T-helper 2 cell treated with Interferon-gamma antibody and Interleukin-4, amounts not matched to agents 5 μg/mL and 100 μg/mL, for 36 hours (primary cell): ENCODE measurements around the gene SLC2A9.

ENCODE experiments used
- DNase-seq: peaks from one replicate; pipeline ENCODE4 v3.0.0; 2021; ENCODE audit warnings: low spot score
- H3K27ac Mint-ChIP-seq: one replicate; pipeline ENCODE4 v1.8.0; 2021; ENCODE audit warnings: mild to moderate bottlenecking, mixed read lengths
- H3K27me3 Mint-ChIP-seq: one replicate; pipeline ENCODE4 v1.8.0; 2021; ENCODE audit warnings: low read depth, mixed read lengths
- H3K36me3 Mint-ChIP-seq: one replicate; pipeline ENCODE4 v1.8.0; 2021; ENCODE audit warnings: low read depth, mixed read lengths
- H3K4me1 Mint-ChIP-seq: one replicate; pipeline ENCODE4 v1.8.0; 2021; ENCODE audit warnings: low read depth, mixed read lengths
- H3K4me3 Mint-ChIP-seq: one replicate; pipeline ENCODE4 v1.8.0; 2022; ENCODE audit warnings: mild to moderate bottlenecking, moderate library complexity, mixed read lengths
- H3K9me3 Mint-ChIP-seq: one replicate; pipeline ENCODE4 v1.8.0; 2021; ENCODE audit warnings: mixed read lengths

Gene SLC2A9

DNA sequence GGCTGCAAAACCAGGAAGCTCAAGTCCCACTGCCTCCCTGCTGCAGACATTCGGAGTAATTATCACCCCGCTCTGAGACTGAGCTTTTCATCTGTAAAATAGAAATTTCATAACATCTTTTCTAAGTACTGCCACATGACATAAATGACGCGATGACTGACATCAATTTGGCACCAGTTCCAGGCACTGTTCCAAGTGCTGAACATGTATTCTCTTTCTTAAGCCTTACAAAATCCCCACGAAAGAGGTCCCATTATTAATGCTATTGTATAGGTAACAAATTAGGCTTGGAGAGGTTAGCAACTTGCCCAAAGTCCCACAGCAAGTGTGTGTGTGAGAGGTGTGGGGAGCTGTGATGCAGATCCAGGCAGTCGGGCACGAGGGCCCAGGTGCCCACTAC, 56.4 kb downstream of the SLC2A9 start:
- Mint-ChIP-seq H3K27me3 (no peaks in the 10 kb centered on the region), H3K27ac (no peak overlapping the region), H3K4me1 (peaks cover 12% of the 10 kb centered on the region), H3K36me3 (peaks cover 11% of the 10 kb centered on the region), H3K4me3 (no peak overlapping the region), H3K9me3 (peaks cover 22% of the 10 kb centered on the region)
- DNase-seq: no peak

DNA sequence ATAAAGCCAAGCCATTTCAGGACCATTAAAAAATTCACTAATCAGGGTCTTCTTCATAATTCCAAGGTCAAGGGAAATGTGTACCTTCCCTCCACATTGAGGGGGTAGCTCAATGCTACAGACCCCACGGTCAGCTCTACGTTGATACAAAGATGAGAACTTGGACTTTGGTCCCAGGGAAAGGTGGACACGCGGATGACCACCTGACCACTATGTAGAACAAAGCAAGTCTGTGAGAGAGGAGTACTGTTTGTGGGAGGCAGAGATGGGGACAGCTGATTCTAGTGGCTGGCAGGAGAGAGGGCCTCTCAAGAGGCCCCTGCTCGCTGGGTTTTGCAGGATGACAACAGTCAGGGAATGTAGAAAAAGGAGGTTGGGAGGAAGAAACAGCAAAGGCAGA, 58.0 kb downstream of the SLC2A9 start:
- Mint-ChIP-seq H3K36me3 (peaks cover 2% of the 10 kb centered on the region), H3K9me3 (peaks cover 11% of the 10 kb centered on the region), H3K27me3 (no peaks in the 10 kb centered on the region), H3K27ac (peak overlapping the region; percentile 15), H3K4me3 (no peak overlapping the region), H3K4me1 (peaks cover 6% of the 10 kb centered on the region)
- DNase-seq: no peak

DNA sequence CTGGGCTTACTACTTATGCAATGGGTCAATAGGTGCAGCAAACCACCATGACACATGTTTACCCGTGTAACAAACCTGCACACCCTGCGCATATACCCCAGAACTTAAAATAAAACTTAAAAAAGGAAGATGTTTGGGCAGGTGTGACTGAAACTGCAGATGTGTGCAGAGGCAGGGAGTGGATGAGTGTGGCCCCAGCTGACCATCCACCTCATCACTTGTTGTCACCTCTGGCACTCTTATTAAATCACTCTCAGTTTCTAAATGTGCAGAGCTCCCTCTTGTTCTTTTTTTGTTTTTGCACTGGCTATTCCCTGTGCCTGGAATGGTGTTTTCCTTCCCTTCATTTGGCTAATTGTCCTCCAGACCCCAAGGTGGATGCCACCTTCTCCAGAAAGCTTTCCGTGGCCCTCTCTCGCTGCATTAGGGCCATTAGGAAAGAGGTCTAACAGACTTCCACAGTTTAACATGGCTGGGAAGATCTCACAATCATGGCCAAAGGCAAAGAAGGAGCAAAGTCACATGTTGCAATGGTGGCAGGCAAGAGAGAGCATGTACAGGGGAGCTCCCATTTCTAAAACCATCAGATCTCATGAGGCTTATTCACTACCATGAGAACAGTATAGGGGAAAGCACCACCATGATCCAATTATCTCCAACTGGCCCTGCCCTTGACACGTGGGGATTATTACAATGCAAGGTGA, 58.5 kb downstream of the SLC2A9 start:
- H3K4me3 Mint-ChIP-seq: no peak overlapping the region
- H3K9me3 Mint-ChIP-seq: peaks cover 7% of the 10 kb centered on the region
- H3K27me3 Mint-ChIP-seq: no peaks in the 10 kb centered on the region
- no peak for DNase-seq
- no peaks in the 10 kb centered on the region for H3K36me3 Mint-ChIP-seq
- peaks cover 6% of the 10 kb centered on the region for H3K4me1 Mint-ChIP-seq
- H3K27ac Mint-ChIP-seq: no peak overlapping the region

DNA sequence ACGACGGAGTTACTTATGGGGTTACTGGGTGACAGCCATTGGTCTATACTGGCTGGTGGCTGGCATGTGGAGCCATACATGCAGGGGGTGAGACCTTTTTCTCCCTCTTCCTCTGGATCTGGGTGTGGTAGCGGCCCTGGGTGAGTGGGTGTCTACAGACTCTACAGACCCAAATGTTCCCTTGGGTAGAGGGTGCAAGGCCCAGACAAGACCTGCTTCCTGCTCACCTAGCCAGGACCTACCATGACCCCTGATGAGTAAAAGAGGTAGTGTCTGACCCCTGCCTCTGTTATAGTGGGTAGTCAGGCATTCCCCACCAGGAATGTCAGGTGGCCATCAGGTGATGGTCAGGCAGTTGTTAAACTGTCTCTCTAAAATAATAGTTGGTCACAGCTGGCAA, 66.8 kb downstream of the SLC2A9 start:
- no peak overlapping the region for H3K27ac Mint-ChIP-seq
- H3K4me1 Mint-ChIP-seq: no peaks in the 10 kb centered on the region
- no peak for DNase-seq
- no peaks in the 10 kb centered on the region for H3K9me3 Mint-ChIP-seq
- H3K4me3 Mint-ChIP-seq: no peak overlapping the region
- H3K36me3 Mint-ChIP-seq: no peaks in the 10 kb centered on the region
- H3K27me3 Mint-ChIP-seq: peaks cover 4% of the 10 kb centered on the region

DNA sequence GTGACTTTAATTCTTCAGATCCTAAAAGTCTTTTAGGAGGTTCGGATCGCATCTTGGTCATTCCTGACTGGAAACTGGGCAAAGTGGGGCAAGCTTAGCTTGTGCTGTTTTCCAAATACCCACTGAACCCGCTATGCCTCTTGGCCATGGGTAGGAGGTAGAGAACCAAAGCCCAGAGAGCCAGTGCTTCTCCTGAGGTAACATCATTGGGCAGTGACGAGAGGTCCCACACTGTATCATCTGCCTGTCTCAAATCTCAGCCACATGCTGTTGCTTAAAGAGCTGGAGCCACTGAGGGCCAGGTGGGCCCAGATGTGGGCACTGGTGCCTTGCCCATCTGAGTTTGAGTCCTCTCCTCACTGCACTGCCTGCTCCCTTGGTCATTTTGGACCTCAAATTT, 68.2 kb downstream of the SLC2A9 start:
- Mint-ChIP-seq H3K4me3 (no peak overlapping the region), H3K9me3 (no peaks in the 10 kb centered on the region), H3K27ac (no peak overlapping the region), H3K27me3 (peaks cover 4% of the 10 kb centered on the region), H3K4me1 (no peaks in the 10 kb centered on the region), H3K36me3 (no peaks in the 10 kb centered on the region)
- DNase-seq: no peak

DNA sequence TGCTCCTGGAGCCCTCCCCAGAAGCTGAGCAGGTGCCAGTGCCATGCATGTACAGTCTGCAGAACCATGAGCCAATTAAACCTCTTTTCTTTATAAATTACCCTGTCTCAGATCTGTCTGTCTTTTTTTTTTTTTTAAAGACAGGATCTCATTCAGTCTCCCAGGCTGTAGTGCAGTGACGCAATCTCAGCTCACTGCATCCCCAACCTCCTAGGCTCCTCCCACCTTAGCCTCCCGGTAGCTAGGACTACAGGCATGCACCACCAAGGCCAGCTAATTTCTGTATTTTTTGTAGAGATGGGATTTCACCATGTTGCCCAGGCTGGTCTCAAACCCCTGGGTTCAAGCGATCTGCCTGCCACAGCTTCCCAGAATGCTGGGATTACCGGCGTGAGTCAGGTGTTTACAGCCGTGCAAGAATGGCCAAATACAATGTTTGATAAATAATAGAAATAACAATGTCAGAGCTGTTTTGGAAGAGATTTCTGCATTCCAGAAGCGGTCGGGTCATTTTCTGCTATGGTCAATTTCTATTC, 68.8 kb downstream of the SLC2A9 start:
- Mint-ChIP-seq H3K36me3 (no peaks in the 10 kb centered on the region), H3K4me3 (no peak overlapping the region), H3K27me3 (peaks cover 4% of the 10 kb centered on the region), H3K27ac (no peak overlapping the region), H3K9me3 (no peaks in the 10 kb centered on the region), H3K4me1 (no peaks in the 10 kb centered on the region)
- DNase-seq: no peak

DNA sequence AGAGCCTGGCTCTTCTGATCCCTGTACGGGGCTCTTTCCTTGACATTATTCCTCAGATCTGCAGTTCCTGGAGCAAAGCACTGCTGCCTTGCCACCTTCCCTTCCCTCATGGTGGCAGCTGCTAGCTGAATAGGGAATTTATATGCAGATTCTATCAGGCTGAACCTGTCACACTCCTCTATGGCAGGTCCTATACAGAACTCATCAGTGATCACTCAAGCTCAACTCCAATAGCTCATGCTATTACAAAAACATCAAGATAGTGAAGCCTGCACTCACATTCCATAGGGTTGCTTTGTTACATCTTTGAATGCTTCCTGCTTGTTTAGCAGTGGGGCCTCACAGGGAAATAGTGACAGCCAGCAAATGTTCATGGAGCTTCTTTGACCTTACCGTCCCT, 71.7 kb downstream of the SLC2A9 start:
- H3K27ac Mint-ChIP-seq: no peak overlapping the region
- peaks cover 4% of the 10 kb centered on the region for H3K27me3 Mint-ChIP-seq
- H3K4me3 Mint-ChIP-seq: no peak overlapping the region
- DNase-seq: no peak
- no peaks in the 10 kb centered on the region for H3K36me3 Mint-ChIP-seq
- no peaks in the 10 kb centered on the region for H3K9me3 Mint-ChIP-seq
- H3K4me1 Mint-ChIP-seq: no peaks in the 10 kb centered on the region

DNA sequence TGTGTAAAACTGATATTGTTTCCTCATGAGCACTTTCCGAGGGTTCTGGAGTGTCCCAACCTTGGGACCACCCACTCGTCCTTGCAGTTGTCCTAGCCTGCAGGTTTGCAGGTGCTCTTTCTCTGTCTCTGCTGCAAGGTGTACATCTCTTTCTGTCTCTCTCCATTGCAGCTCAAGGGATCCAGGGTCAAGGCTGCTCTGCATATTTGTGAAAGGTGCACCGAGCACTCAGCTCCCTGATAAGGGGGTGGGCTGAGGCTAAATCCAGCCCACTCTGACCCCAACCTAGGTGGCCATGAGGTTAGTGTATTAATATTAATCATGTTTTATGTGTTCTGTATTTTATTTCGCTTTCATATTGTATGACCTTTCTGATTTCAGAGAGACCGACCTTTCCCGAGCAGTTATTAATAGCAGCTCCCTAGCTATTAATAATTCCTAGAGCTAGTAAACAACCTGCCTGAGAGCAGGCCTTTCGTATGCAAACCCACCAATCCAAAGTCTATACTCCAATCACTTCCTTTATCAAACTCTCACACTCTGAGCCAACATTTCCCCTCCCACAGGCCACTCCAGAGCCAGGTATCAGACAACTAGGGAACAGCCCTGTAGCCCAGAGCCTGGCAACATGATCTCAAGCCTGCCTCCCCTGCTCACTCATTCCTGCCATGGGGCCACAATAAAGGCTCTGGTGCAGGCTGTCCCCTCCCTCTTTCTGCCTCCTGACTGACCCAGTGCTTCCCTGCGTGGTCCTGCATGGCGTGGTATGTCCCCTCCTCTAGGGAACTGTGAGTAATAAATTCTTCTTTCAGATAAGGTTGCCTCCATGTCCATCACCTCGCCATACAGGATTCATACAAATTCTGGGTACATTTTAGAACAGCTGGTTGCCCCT, 73.9 kb downstream of the SLC2A9 start:
- Mint-ChIP-seq H3K27ac (no peak overlapping the region), H3K9me3 (no peaks in the 10 kb centered on the region), H3K4me1 (no peaks in the 10 kb centered on the region), H3K36me3 (no peaks in the 10 kb centered on the region), H3K4me3 (no peak overlapping the region), H3K27me3 (peaks cover 4% of the 10 kb centered on the region)
- DNase-seq: no peak

DNA sequence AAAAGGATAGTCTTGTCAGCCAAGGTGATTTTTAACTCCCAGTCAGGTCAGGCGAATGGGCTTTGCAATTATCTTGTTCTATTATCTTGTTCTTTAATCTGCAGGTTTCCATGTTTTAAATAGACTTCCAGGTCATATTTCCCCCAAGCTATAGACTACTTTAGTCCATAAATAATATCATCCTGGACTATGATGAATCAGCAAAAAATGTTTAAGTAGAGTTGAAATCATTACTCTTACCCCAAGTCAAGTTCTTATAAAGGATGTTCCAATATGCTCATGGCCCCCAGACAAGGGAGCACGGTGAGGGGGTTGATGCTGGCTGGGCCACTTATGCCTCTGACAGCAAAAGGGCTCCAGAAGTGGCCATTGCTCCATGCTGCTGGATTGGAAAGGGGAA, 75.1 kb downstream of the SLC2A9 start:
- H3K27ac Mint-ChIP-seq: no peak overlapping the region
- H3K4me1 Mint-ChIP-seq: no peaks in the 10 kb centered on the region
- no peaks in the 10 kb centered on the region for H3K36me3 Mint-ChIP-seq
- no peak overlapping the region for H3K4me3 Mint-ChIP-seq
- peaks cover 2% of the 10 kb centered on the region for H3K27me3 Mint-ChIP-seq
- H3K9me3 Mint-ChIP-seq: no peaks in the 10 kb centered on the region
- no peak for DNase-seq

DNA sequence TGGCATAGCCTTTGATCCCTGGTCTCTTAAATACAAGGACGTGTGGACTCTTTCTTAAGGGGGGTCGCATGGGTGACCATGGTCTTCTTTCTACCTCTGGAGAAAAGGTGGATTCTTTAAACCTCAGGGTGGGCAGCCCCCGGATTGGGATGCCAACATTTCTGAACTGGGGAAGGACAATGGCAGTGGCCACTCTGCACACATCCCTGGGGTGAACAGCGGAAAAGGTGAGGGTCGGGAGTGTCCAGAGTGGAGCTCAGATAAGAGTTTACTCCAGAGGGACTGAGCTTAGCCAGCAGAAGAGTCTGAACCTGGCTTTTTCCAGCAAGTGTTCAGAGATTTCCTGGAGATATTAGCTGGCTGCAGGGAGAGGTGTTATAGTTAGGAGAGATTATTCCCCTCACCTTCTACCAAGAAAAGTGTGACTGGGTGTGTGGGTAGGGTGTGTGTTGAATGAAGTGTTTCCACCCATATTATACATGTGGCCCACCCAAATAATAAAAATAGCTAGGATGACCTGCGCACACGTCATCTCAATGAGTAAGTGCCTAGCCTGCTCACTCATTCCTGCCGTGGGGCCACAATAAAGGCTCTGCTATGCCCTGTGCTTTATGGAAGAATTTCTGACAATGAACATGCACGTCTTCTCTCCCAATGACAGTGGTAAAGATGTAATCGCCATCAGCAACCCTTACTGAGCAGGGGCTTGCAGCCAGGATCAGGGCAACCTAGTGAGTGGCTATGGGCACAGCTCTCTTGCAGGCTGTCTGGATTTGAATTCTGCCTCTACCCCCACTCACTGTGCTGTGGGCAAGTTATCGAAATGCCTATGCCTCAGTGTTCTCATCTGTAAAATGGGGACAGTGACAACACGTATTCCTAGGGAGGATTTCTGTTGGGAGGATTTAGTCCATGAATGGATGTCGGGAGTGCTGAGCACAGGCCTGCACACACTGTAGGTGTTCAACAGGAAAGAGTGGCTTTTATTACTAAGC, 76.6 kb downstream of the SLC2A9 start:
- no peak for DNase-seq
- Mint-ChIP-seq H3K4me3 (no peak overlapping the region), H3K27ac (no peak overlapping the region), H3K9me3 (no peaks in the 10 kb centered on the region), H3K4me1 (no peaks in the 10 kb centered on the region), H3K36me3 (no peaks in the 10 kb centered on the region), H3K27me3 (no peaks in the 10 kb centered on the region)

DNA sequence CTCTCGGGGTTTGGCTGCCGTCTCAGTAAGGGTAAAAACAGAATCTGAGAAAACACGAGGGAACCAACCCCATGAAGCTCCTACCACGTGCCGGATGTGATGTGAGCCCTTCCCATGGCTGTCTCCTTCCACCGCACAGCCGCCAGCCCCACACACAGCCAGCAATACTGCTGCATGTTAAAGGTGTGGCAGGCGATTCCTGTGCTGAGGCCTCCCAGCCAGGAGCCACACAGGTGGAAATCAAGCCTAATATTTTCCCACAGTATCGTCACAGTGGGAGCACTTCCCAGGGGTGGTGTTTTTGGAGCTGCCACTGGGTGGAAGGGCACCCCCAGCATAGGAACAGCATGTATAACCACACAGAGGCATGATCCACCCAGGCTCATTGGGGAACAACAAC, 77.5 kb downstream of the SLC2A9 start:
- no peak overlapping the region for H3K4me3 Mint-ChIP-seq
- H3K4me1 Mint-ChIP-seq: no peaks in the 10 kb centered on the region
- H3K27me3 Mint-ChIP-seq: no peaks in the 10 kb centered on the region
- H3K27ac Mint-ChIP-seq: no peak overlapping the region
- H3K9me3 Mint-ChIP-seq: no peaks in the 10 kb centered on the region
- H3K36me3 Mint-ChIP-seq: no peaks in the 10 kb centered on the region
- DNase-seq: no peak

DNA sequence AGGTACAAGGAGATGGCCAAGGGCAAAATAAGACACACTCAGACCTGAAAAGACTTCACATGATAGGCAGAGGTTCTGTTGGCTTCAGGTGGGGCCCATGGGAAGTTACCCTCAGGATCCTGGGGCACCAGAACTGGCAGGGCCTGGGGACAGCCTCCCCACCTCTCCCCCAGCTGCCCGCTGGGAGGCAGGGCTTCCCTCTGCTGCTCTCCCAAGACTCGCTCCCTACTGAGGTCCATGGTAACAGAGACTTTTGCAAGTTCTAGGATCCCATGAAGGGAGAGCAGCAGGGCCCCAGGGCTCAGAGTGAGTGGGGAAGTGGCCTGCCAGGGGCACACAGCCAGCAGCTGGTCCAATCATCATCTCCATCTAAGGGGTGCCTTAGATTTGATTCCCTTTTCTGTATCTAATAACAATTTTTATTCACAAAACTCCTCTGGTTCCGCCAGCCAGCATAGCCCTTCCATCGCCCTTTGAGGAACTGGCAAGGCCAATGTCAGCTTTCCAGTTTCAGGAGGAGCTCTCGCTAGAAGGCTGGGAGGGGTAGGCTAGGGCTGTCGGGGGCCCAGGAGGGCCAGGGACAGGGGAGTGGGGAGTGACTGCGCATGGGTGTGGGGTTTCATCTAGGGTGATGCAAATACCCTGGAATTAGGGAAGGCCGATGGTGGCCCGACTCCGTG, 78.2 kb downstream of the SLC2A9 start:
- H3K27ac Mint-ChIP-seq: no peak overlapping the region
- H3K4me3 Mint-ChIP-seq: no peak overlapping the region
- DNase-seq: no peak
- no peaks in the 10 kb centered on the region for H3K36me3 Mint-ChIP-seq
- no peaks in the 10 kb centered on the region for H3K27me3 Mint-ChIP-seq
- no peaks in the 10 kb centered on the region for H3K9me3 Mint-ChIP-seq
- no peaks in the 10 kb centered on the region for H3K4me1 Mint-ChIP-seq

DNA sequence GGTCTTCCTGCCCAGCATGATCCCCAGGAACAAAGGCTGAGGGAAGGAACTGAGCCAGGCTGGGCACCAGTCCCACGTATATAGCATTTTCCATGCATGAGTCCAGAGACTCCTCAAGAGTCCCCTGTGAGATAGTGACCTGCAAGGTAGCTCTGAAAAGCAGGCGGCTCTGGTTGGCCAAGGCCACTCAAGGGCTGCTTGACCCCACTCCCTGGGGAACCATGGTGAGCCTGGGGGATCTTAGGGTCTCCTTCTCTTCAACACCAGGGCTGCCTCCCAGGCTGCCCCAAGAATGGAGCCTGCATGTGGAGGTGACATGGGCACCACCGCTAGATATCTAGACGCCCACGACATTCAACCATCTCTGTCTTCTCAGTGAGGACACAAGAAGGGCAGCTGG, 79.2 kb downstream of the SLC2A9 start:
- no peak overlapping the region for H3K4me3 Mint-ChIP-seq
- H3K4me1 Mint-ChIP-seq: no peaks in the 10 kb centered on the region
- DNase-seq: no peak
- no peaks in the 10 kb centered on the region for H3K27me3 Mint-ChIP-seq
- H3K9me3 Mint-ChIP-seq: no peaks in the 10 kb centered on the region
- no peak overlapping the region for H3K27ac Mint-ChIP-seq
- no peaks in the 10 kb centered on the region for H3K36me3 Mint-ChIP-seq
